ENCODE data around the gene KRTAP5-5.
"Not testable (repeated sequence)": the region's sequence is repeated elsewhere in the genome, so short reads cannot be mapped to it uniquely, and the experiment has no call there.

The KRTAP5-5 gene, protein sequence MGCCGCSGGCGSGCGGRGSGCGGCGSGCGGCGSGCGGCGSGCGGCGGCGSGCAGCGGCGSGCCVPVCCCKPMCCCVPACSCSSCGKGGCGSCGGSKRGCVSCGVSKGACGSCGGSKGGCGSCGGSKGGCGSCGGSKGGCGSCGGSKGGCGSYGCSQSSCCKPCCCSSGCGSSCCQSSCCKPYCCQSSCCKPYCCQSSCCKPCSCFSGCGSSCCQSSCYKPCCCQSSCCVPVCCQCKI

DNA sequence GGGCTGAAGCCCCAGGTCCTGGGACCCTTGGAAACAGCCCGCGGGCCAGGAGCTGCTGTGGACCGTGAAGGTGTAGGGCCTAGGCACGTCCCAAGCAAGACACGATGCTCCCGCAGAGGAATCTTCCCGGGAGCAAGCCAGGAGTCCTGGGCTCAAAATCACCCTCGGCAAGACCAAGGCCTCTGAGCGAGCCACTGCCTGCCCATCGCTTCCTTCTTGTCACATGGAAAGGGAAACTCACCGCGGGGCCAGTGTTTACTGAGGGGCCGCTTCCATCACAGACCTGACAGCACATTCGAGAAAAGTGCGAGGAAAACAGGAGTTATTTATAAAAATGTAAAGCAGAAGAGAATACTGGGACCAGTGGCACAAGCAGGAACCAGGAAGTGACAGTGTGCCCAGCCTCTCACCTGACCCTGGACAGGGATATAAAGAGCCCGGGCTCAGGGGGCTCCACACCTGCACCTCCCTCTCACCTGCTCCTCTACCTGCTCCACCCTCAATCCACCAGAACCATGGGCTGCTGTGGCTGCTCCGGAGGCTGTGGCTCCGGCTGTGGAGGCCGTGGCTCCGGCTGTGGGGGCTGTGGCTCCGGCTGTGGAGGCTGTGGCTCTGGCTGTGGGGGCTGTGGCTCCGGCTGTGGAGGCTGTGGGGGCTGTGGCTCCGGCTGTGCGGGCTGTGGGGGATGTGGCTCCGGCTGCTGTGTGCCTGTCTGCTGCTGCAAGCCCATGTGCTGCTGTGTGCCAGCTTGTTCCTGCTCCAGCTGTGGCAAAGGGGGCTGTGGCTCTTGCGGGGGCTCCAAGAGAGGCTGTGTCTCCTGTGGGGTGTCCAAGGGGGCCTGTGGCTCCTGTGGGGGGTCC, at the start of gene KRTAP5-5:
TSS of gene KRTAP5-5 (plus strand) at position 450 of the 860 bp plus-strand sequence. CDS start at position 516, 66 bp downstream.
- TF ChIP-seq, protein P1, sequence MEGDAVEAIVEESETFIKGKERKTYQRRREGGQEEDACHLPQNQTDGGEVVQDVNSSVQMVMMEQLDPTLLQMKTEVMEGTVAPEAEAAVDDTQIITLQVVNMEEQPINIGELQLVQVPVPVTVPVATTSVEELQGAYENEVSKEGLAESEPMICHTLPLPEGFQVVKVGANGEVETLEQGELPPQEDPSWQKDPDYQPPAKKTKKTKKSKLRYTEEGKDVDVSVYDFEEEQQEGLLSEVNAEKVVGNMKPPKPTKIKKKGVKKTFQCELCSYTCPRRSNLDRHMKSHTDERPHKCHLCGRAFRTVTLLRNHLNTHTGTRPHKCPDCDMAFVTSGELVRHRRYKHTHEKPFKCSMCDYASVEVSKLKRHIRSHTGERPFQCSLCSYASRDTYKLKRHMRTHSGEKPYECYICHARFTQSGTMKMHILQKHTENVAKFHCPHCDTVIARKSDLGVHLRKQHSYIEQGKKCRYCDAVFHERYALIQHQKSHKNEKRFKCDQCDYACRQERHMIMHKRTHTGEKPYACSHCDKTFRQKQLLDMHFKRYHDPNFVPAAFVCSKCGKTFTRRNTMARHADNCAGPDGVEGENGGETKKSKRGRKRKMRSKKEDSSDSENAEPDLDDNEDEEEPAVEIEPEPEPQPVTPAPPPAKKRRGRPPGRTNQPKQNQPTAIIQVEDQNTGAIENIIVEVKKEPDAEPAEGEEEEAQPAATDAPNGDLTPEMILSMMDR (IDR thresholded peaks at IDR 0.05; ENCODE audit: extremely low read depth, insufficient read depth, missing control alignments) = no peak
- DNase-seq (ENCODE audit: low spot score) = no peak
- in situ Hi-C loops (cut with MboI; ENCODE audit: low pct_unique_long_range_greater_than_20kb, low sequenced_read_pairs, unreplicated experiment) = no loop called here

DNA sequence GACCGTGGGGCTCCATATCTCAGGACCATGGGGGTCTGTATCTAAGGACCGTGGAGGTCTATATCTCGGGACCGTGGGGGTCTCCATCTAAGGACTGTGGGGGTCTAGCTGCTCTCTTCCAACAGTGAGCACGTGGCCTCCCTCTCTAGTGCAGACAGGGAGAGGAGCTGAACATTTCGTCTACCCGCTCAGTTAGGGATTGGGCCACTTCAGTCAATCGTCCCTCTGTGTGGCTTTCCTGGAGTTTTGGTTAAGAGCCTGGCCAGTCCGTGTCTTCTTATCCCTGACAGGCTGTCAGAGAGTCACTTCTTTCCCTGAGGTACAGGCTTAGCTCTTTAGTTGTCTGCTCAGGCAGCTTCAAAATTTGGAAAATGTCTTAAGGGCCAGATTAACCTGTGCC, 47.6 kb upstream of the KRTAP5-5 start:
- no peak for DNase-seq (ENCODE audit: low spot score)
- TF ChIP-seq, protein P1 (IDR thresholded peaks at IDR 0.05; ENCODE audit: extremely low read depth, insufficient read depth, missing control alignments) = no peak
- in situ Hi-C loops (cut with MboI; ENCODE audit: low pct_unique_long_range_greater_than_20kb, low sequenced_read_pairs, unreplicated experiment) = no loop called here

DNA sequence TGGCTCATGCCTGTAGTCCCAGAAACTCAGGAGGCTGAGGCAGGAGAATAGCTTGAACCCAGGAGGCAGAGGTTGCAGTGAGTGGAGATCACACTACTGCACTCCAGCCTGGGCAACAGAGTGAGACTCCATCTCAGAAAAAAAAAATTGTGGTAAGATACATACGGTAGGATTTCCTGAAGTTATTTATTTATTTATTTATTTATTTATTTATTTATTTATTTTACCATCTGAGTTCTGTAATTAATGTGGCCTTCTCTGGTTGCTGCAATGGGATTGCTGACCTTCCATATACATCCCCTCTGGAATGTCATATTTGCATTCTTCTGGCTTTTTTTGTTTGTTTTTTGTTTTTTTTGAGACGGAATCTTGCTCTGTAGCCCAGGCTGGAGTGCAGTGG, 46.7 kb upstream of the KRTAP5-5 start:
- in situ Hi-C loops (cut with MboI; ENCODE audit: low pct_unique_long_range_greater_than_20kb, low sequenced_read_pairs, unreplicated experiment) = not testable (repeated sequence)

DNA sequence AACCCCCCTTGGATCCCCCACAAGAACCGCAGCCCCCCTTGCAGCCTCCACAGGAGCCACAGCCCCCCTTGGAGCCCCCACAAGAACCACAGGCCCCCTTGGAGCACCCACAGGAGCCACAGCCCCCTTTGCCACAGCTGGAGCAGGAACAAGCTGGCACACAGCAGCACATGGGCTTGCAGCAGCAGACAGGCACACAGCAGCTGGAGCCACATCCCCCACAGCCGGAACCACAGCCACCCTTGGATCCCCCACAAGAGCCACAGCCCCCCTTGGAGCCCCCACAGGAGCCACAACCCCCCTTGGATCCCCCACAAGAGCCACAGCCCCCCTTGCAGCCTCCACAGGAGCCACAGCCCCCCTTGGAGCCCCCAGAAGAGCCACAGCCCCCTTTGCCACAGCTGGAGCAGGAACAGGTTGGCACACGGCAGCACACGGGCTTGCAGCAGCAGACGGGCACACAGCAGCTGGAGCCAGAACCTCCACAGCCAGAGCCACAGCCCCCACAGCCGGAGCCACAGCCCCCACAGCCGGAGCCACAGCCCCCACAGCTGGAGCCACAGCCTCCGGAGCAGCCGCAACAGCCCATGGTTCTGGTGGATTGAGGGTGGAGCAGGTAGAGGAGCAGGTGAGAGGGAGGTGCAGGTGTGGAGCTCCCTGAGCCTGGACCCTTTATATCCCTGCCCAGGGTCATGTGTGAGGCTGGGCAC, 44.8 kb upstream of the KRTAP5-5 start, which contains the start of gene KRTAP5-1:
TSS of gene KRTAP5-1 (minus strand) at position 623 of the 710 bp plus-strand sequence. CDS start at position 589, 34 bp downstream.
- in situ Hi-C loops (cut with MboI; ENCODE audit: low pct_unique_long_range_greater_than_20kb, low sequenced_read_pairs, unreplicated experiment); DNase-seq (ENCODE audit: low spot score): not testable (repeated sequence)

More for the DNA sequence above, 46.7 kb upstream of the KRTAP5-5 start:
- DNase-seq (ENCODE audit: low spot score) = not testable (repeated sequence)

DNA sequence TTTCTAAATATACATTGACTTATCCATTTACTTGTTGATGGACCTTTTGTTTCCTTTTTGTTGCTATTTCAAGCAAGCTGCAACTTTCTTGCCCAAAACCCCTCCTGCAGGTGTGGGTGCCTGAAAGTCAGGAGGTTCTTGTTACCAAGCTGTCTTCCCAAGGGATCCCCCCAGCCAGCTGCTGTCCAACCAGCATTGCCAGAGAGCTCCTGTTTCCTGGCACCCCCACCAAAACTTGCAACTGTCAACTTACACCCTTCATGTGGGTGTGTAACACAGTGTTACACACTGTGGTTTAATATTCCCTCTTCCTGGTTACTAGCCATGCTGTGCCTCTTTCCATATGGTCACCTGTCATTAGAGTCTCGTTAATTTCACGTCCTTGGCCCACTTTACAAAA, 42.9 kb upstream of the KRTAP5-5 start:
- DNase-seq (ENCODE audit: low spot score) = no peak
- in situ Hi-C loops (cut with MboI; ENCODE audit: low pct_unique_long_range_greater_than_20kb, low sequenced_read_pairs, unreplicated experiment) = no loop called here
- TF ChIP-seq, protein P1 (IDR thresholded peaks at IDR 0.05; ENCODE audit: extremely low read depth, insufficient read depth, missing control alignments) = no peak

DNA sequence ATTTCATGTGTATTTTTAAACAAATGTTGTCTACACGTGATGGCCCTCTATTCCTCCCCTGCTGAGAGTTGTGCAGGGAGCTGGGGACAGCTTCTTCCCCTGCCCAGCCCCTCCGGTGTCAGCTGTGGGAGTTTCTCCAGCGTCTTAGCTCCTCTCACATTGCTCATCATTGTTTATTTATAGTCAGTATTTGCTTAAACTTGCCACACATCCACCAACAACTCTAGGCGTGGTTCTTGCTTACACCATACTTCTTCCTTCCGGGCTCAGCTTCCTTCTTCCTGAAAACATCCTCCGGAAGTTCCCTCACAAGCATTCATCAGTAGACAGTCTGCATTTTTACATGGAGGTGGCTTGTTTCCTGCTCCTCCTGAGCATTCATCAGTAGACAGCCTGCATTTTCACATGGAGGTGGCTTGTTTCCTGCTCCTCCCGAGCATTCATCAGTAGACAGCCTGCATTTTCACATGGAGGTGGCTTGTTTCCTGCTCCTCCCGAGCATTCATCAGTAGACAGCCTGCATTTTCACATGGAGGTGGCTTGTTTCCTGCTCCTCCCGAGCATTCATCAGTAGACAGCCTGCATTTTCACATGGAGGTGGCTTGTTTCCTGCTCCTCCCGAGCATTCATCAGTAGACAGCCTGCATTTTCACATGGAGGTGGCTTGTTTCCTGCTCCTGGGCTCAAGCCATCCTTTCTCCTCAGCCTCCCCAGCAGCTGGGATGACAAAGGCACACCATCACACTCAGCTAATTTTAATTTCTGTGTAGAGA, 40.2 kb upstream of the KRTAP5-5 start:
- in situ Hi-C loops (cut with MboI; ENCODE audit: low pct_unique_long_range_greater_than_20kb, low sequenced_read_pairs, unreplicated experiment); DNase-seq (ENCODE audit: low spot score): not testable (repeated sequence)

DNA sequence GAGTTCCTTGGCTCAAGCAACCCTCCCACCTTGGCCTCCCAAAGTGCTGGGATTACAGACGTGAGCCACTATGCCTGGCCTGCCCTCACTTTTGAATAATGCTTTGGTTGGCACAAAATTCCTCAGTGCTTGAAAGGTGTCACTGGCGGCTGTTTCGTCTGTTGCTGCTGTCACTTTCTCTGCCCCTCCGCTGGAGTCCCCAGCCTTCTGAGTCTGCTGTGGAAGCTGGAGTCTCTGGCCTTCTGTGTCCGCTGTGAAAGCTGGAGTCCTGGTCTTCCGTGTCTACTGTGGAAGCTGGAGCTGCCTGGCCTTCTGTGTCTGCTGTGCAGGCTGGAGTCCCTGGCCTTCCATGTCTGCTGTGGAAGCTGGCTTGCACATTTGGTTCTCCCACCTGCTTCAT, 39.6 kb upstream of the KRTAP5-5 start:
- TF ChIP-seq, protein P1 (IDR thresholded peaks at IDR 0.05; ENCODE audit: extremely low read depth, insufficient read depth, missing control alignments) = no peak
- DNase-seq (ENCODE audit: low spot score) = no peak
- in situ Hi-C loops (cut with MboI; ENCODE audit: low pct_unique_long_range_greater_than_20kb, low sequenced_read_pairs, unreplicated experiment) = no loop called here

Data from GM13977 (cell line).